Fibroblast of lung (primary cell): ENCODE results near the gene TCF12.

Experiments used
- CTCF ChIP-seq, 2 donors: IDR thresholded peaks in 1 of 2; conservative IDR thresholded peaks in 1 of 2; 1 replicate in 1 of 2; 2 replicates in 1 of 2; pipeline ENCODE4 v1.5.1; 2011 to 2012; ENCODE audit warnings: low read length in 2 of 2, control low read depth in 1 of 2, inconsistent platforms in 1 of 2, low read depth in 1 of 2, mild to moderate bottlenecking in 1 of 2
- EZH2 ChIP-seq: IDR thresholded peaks from 2 replicates; pipeline ENCODE4 v1.5.1; 2012; ENCODE audit warnings: low read length, control low read depth, mild to moderate bottlenecking; ENCODE audit errors: missing control alignments

GRCh38 chr15:57144448-57144847 lies 226.0 kb downstream of the TCF12 start:
- TF ChIP-seq CTCF (conservative IDR thresholded peaks at IDR 0.05 in 1 of 2, IDR thresholded peaks at IDR 0.05 in 1 of 2; ENCODE audit: low read depth in 1 of 2, low read length in 2 of 2): no peak
- TF ChIP-seq EZH2: no peak
